ACC112 (cell line): ENCODE data around the gene TMEM125.

Experiments used
- H2AFZ ChIP-seq: fragments of 200-600 bp; sonication (generic); one replicate; pipeline ENCODE4 v1.6.0; 2017; ENCODE audit warnings: antibody characterized with exemption, low read length; ENCODE audit not compliant: unreplicated experiment
- H3K27ac ChIP-seq: fragments of 200-600 bp; sonication (generic); 2 replicates; pipeline ENCODE4 v1.5.1; 2014; ENCODE audit warnings: low read depth, mild to moderate bottlenecking, antibody characterized with exemption, low read length, moderate library complexity
- H3K27me3 ChIP-seq: fragments of 200-600 bp; sonication (generic); 2 replicates; pipeline ENCODE4 v1.6.1; 2014; ENCODE audit warnings: mild to moderate bottlenecking, antibody characterized with exemption, low read length, moderate library complexity, mixed read lengths; ENCODE audit not compliant: insufficient read depth
- H3K36me3 ChIP-seq: fragments of 200-600 bp; sonication (generic); 2 replicates; pipeline ENCODE4 v1.6.1; 2016; ENCODE audit warnings: mild to moderate bottlenecking, antibody characterized with exemption, low read length, moderate library complexity, mixed read lengths; ENCODE audit not compliant: insufficient read depth
- H3K4me1 ChIP-seq: fragments of 200-600 bp; sonication (generic); one replicate; pipeline ENCODE4 v1.6.1; 2016; ENCODE audit warnings: low read length, mixed read lengths; ENCODE audit not compliant: insufficient read depth, unreplicated experiment, control insufficient read depth
- H3K4me3 ChIP-seq: fragments of 200-600 bp; sonication (generic); 2 replicates; pipeline ENCODE4 v1.5.1; 2014; ENCODE audit warnings: mild to moderate bottlenecking, low read depth, low read length
- H3K79me2 ChIP-seq: fragments of 200-600 bp; sonication (generic); one replicate; pipeline ENCODE4 v1.6.0; 2016; ENCODE audit warnings: low read length; ENCODE audit not compliant: control insufficient read depth, unreplicated experiment, insufficient read depth

Gene TMEM125

GRCh38 chr1:43322506-43322905 lies 52.7 kb downstream of the TMEM125 start:
- Histone ChIP-seq H3K27me3 (no peaks in the 10 kb centered on the region), H3K4me3 (no peak overlapping the region), H2AFZ (no peak overlapping the region), H3K4me1 (no peaks in the 10 kb centered on the region), H3K36me3 (no peaks in the 10 kb centered on the region), H3K27ac (no peak overlapping the region), H3K79me2 (no peaks in the 10 kb centered on the region)
